Measurements from ENCODE around the gene TRIM71.

Gene TRIM71

DNA sequence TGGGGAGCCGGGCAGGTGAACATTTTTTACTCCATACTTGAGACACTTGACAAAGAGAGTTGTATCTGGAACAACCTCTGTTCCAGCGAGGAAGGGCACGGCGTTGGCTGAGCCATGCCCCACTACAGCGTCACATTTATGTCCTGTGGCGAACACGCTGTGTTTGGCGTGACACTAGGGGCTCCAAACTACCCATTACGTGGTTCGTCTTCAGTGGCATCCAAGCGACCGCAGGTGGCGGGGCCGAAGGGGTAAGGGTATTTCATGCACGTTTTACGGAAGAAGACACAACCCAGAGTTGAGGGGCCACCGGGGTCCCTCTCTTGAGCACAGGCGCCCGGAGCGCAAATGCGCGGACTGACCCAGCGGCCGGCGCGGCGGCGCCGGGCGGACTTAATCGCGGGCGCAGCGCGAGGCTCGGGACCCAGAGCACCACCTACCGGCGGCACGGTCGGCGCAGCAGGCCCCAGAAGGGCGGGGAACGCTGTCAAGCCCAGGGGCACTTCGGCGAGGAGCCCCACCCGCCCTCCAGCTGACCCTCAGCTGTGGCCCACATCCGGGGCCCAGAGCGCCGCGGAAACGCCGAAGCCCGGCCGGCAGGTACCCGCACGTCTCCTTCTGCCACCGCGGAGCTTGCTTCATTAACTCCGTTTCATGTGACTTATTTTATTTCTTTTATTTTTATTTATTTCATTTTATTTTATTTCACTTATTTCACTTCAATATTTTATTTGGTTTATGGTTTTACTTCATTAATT lies 36.4 kb upstream of the TRIM71 start (continued):
- TF ChIP-seq ZSCAN30 (tag by site-specific recombination; IDR thresholded peaks at IDR 0.05) (peak; percentile 80; the same call in 1 of the 2 replicates), ZNF433 (tag by site-specific recombination; IDR thresholded peaks at IDR 0.05; ENCODE audit: low read depth) (no peak), KLF1 (tag by site-specific recombination; IDR thresholded peaks at IDR 0.05) (peak; percentile 85), HOXA7 (CRISPR knock-in tag; IDR thresholded peaks at IDR 0.05; ENCODE audit: borderline replicate concordance) (no peak), HOXC10 (CRISPR knock-in tag; IDR thresholded peaks at IDR 0.05) (no peak), ZNF362 (tag by site-specific recombination; IDR thresholded peaks at IDR 0.05) (no peak), ZNF366 (tag by site-specific recombination; conservative IDR thresholded peaks at IDR 0.05) (no peak), ZNF24 (tag by site-specific recombination; IDR thresholded peaks at IDR 0.05) (peak; percentile 33; the same call in 1 of the 2 replicates), ZNF837 (tag by site-specific recombination; IDR thresholded peaks at IDR 0.05) (no peak), ZNF426 (tag by site-specific recombination; IDR thresholded peaks at IDR 0.05) (no peak), GLI2 (tag by site-specific recombination; IDR thresholded peaks at IDR 0.05; ENCODE audit: borderline replicate concordance, low read depth) (no peak), ZNF292 (tag by site-specific recombination; IDR thresholded peaks at IDR 0.05; ENCODE audit: borderline replicate concordance, low read depth) (no peak), ZNF114 (tag by site-specific recombination; IDR thresholded peaks at IDR 0.05) (no peak), ZNF707 (tag by site-specific recombination; IDR thresholded peaks at IDR 0.05) (no peak), ZNF747 (tag by site-specific recombination; IDR thresholded peaks at IDR 0.05) (no peak), REPIN1 (tag by site-specific recombination; IDR thresholded peaks at IDR 0.05; ENCODE audit: low read depth) (no peak), ZBTB11 (tag by site-specific recombination; conservative IDR thresholded peaks at IDR 0.05; ENCODE audit: low read depth) (no peak; the same call in 1 of the 2 replicates), ZNF157 (tag by site-specific recombination; IDR thresholded peaks at IDR 0.05) (no peak), ZNF132 (tag by site-specific recombination; IDR thresholded peaks at IDR 0.05; ENCODE audit: borderline replicate concordance) (no peak), ZNF280D (tag by site-specific recombination; IDR thresholded peaks at IDR 0.05) (no peak), MYNN (tag by site-specific recombination; IDR thresholded peaks at IDR 0.05; ENCODE audit: borderline replicate concordance) (no peak)
- TF ChIP-seq, protein P1, sequence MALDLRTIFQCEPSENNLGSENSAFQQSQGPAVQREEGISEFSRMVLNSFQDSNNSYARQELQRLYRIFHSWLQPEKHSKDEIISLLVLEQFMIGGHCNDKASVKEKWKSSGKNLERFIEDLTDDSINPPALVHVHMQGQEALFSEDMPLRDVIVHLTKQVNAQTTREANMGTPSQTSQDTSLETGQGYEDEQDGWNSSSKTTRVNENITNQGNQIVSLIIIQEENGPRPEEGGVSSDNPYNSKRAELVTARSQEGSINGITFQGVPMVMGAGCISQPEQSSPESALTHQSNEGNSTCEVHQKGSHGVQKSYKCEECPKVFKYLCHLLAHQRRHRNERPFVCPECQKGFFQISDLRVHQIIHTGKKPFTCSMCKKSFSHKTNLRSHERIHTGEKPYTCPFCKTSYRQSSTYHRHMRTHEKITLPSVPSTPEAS (tag by site-specific recombination; IDR thresholded peaks at IDR 0.05), result no peak
- TF ChIP-seq, protein P2, sequence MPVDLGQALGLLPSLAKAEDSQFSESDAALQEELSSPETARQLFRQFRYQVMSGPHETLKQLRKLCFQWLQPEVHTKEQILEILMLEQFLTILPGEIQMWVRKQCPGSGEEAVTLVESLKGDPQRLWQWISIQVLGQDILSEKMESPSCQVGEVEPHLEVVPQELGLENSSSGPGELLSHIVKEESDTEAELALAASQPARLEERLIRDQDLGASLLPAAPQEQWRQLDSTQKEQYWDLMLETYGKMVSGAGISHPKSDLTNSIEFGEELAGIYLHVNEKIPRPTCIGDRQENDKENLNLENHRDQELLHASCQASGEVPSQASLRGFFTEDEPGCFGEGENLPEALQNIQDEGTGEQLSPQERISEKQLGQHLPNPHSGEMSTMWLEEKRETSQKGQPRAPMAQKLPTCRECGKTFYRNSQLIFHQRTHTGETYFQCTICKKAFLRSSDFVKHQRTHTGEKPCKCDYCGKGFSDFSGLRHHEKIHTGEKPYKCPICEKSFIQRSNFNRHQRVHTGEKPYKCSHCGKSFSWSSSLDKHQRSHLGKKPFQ (tag by site-specific recombination; IDR thresholded peaks at IDR 0.05), result no peak
- TF ChIP-seq, protein P3, sequence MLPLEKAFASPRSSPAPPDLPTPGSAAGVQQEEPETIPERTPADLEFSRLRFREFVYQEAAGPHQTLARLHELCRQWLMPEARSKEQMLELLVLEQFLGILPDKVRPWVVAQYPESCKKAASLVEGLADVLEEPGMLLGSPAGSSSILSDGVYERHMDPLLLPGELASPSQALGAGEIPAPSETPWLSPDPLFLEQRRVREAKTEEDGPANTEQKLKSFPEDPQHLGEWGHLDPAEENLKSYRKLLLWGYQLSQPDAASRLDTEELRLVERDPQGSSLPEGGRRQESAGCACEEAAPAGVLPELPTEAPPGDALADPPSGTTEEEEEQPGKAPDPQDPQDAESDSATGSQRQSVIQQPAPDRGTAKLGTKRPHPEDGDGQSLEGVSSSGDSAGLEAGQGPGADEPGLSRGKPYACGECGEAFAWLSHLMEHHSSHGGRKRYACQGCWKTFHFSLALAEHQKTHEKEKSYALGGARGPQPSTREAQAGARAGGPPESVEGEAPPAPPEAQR (tag by site-specific recombination; IDR thresholded peaks at IDR 0.05), result no peak
